Hepatocyte (in vitro differentiated cells): ENCODE results near the gene BTF3.

ENCODE experiments used
- CTCF ChIP-seq: fragments of 200-600 bp; sonication (generic); IDR thresholded peaks from 2 replicates; pipeline ENCODE4 v1.5.1; 2016; ENCODE audit warnings: antibody characterized with exemption, mild to moderate bottlenecking; ENCODE audit not compliant: poor library complexity
- EZH2 ChIP-seq: fragments of 200-600 bp; sonication (generic); IDR thresholded peaks from 2 replicates; pipeline ENCODE4 v1.6.1; 2016; ENCODE audit warnings: antibody characterized with exemption, mild to moderate bottlenecking, borderline replicate concordance
- EZH2phosphoT487 ChIP-seq: fragments of 200-600 bp; sonication (generic); IDR thresholded peaks from one replicate; pipeline ENCODE4 v1.6.1; 2018; ENCODE audit warnings: antibody characterized with exemption, mild to moderate bottlenecking, low read depth, moderate library complexity; ENCODE audit not compliant: unreplicated experiment, severe bottlenecking

DNA sequence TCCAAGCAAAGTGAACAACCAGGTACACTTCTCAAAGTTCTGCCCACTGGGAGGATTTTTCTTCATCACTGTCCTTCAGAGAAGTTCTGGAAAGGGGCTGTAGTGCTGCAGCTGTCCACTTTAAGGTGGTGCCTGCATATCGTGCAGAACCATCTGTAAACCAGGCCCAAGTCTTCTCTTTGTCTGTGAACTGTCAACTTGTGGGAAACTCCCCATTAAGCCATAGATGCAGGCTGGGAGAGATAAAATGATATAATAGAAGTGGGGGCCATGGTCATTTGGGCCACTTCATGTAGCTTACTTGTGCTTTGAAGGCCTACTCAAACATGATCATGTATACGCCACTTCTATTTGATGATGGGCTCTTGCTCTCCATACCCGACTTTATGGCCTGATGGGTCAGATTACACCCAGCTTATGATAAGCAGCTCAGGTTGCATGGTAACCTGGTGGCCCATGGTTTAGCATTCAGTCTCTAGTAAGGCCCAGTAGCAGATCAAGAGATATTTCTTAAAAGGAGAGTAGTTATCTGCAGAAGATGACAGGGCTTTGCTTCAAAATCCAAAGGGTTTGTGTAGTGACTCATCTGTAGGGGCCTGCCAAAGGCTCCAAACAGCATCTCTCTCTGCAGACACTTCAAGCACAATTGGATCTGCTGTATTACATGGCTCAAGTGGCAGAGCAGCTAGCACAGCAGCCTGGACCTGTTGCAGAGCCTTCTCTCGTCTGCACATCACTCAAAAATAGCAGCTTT, 15.7 kb upstream of the BTF3 start:
- TF ChIP-seq CTCF: no peak
- TF ChIP-seq EZH2phosphoT487: no peak
- TF ChIP-seq EZH2: no peak
